SK-N-SH (cell line): ENCODE results near the gene EFS. TPM values are rescaled to one million over a fixed set of nuclear protein-coding genes. Genes with fewer than 3 reads are reported as not detected.

Source experiments
- CHD2 ChIP-seq: fragments of 150-350 bp; IDR thresholded peaks from 2 replicates; pipeline ENCODE4 v1.6.1; 2018; ENCODE audit warnings: low read length; ENCODE audit not compliant: partially characterized antibody
- CTCF ChIP-seq: fragments of 200-600 bp; sonication (generic); IDR thresholded peaks from 2 replicates; pipeline ENCODE4 v1.6.1; 2017; ENCODE audit warnings: antibody characterized with exemption, mild to moderate bottlenecking, moderate library complexity
- ELF1 ChIP-seq: IDR thresholded peaks from 2 replicates; pipeline ENCODE4 v1.4.0; 2012
- FOSL2 ChIP-seq: IDR thresholded peaks from 2 replicates; pipeline ENCODE4 v1.4.0; 2012; ENCODE audit warnings: low read depth, mild to moderate bottlenecking, moderate library complexity, borderline replicate concordance
- FOXJ3 ChIP-seq: sonication (generic); formaldehyde crosslinking; IDR thresholded peaks from 2 replicates; pipeline ENCODE4 v1.5.1; 2020; ENCODE audit warnings: mild to moderate bottlenecking, missing genetic modification reagents
- FOXM1 ChIP-seq: IDR thresholded peaks from 2 replicates; pipeline ENCODE4 v1.4.0; 2012; ENCODE audit warnings: low read depth, mild to moderate bottlenecking
- GABPA ChIP-seq: IDR thresholded peaks from 2 replicates; pipeline ENCODE4 v1.4.0; 2012; ENCODE audit warnings: low read depth, mild to moderate bottlenecking
- IRF3 ChIP-seq: fragments of 150-350 bp; IDR thresholded peaks from 2 replicates; pipeline ENCODE4 v1.6.1; 2016; ENCODE audit warnings: mild to moderate bottlenecking, low read depth, low read length
- JUND ChIP-seq: IDR thresholded peaks from 2 replicates; pipeline ENCODE4 v1.4.0; 2012
- MAX ChIP-seq: IDR thresholded peaks from 2 replicates; pipeline ENCODE4 v1.4.0; 2012; ENCODE audit warnings: low read depth
- MXI1 ChIP-seq: IDR thresholded peaks from 2 replicates; pipeline ENCODE4 v1.6.1; 2012; ENCODE audit warnings: mild to moderate bottlenecking, low read depth, low read length, improper control_type of control experiment
- NRF1 ChIP-seq: IDR thresholded peaks from 2 replicates; pipeline ENCODE4 v1.6.1; 2012; ENCODE audit warnings: low read depth, mild to moderate bottlenecking, low read length
- POLR2AphosphoS5 ChIP-seq: IDR thresholded peaks from 2 replicates; pipeline ENCODE4 v1.6.1; 2012; ENCODE audit warnings: low read depth, low read length
- RAD21 ChIP-seq: IDR thresholded peaks from 2 replicates; pipeline ENCODE4 v1.6.1; 2012; ENCODE audit warnings: mild to moderate bottlenecking, low read length
- RCOR1 ChIP-seq: fragments of 150-350 bp; IDR thresholded peaks from 2 replicates; pipeline ENCODE4 v1.6.1; 2017; ENCODE audit warnings: antibody characterized with exemption, low read length
- RXRA ChIP-seq: IDR thresholded peaks from 2 replicates; pipeline ENCODE4 v1.4.0; 2012; ENCODE audit warnings: low read depth, mild to moderate bottlenecking, borderline replicate concordance
- SIN3A ChIP-seq: IDR thresholded peaks from 2 replicates; pipeline ENCODE4 v1.6.1; 2012; ENCODE audit warnings: low read depth, mild to moderate bottlenecking, low read length, moderate library complexity, borderline replicate concordance
- TCF12 ChIP-seq: IDR thresholded peaks from 2 replicates; pipeline ENCODE4 v1.4.0; 2012
- polyA plus RNA-seq, 3 experiments: library from polyadenylated mRNA; depleted of rRNA; stranded (reverse); fragments of >200 nt; gene quantifications; 2 replicates each; pipeline ENCODE4 v1.2.3, GENCODE V29; 2012
- small RNA-seq, 7 experiments: library from RNA; depleted of rRNA; stranded (forward); fragments of <200 nt; gene quantifications; one replicate each; pipeline ENCODE3, GENCODE V24; 2012

EFS gene
- polyA plus RNA-seq, 1 of the 3 experiments (the other 2 are of a cell fraction), result 4.4 TPM

GRCh38 chr14:23306412-23307145 is 58.4 kb downstream of the EFS start, which contains the start of gene BCL2L2 (continued):
- TF ChIP-seq CHD2 (peak; percentile 73), RXRA (no peak), RAD21 (no peak), FOSL2 (no peak), IRF3 (no peak), ELF1 (peak; percentile 82), POLR2AphosphoS5 (peak; percentile 87), MXI1 (peak; percentile 82), NRF1 (no peak), TCF12 (peak; percentile 38; the same call in 1 of the 2 replicates), FOXJ3 (no peak), CTCF (no peak), SIN3A (peak; percentile 84; the same call in 1 of the 2 replicates), GABPA (peak; percentile 61), JUND (no peak), MAX (peak; percentile 67), RCOR1 (no peak), FOXM1 (no peak)

Small RNA genes lying within 50 kb of the gene (small RNA-seq; reads per million reads assigned to genes)
- 0 reads per million in 7 experiments for gene MIR208A

Other genes with a start within 250 kb of the EFS start
- not detected in 2 replicates for gene CEBPE, start 245.9 kb downstream of the EFS start, polyA plus RNA-seq (2012; rRNA removed)
- gene SLC7A8, start 181.5 kb downstream of the EFS start, polyA plus RNA-seq (2012; rRNA removed), result 0.96 and 1.4 TPM in 2 replicates
- not detected in 2 replicates for gene RNF212B, start 127.2 kb downstream of the EFS start, polyA plus RNA-seq (2012; rRNA removed)
- gene HOMEZ, start 79.0 kb downstream of the EFS start, polyA plus RNA-seq (2012; rRNA removed), result 7.7 and 8.7 TPM in 2 replicates
- gene PPP1R3E, start 62.3 kb downstream of the EFS start, polyA plus RNA-seq (2012; rRNA removed), result 6.6 and 7.4 TPM in 2 replicates
- 30.6 and 49.4 TPM in 2 replicates for gene BCL2L2, start 58.3 kb downstream of the EFS start, polyA plus RNA-seq (2012; rRNA removed)
- 266 and 444 TPM in 2 replicates for gene PABPN1, start 43.7 kb downstream of the EFS start, polyA plus RNA-seq (2012; rRNA removed)
- 20.6 and 27.2 TPM in 2 replicates for gene SLC22A17, start 12.3 kb downstream of the EFS start, polyA plus RNA-seq (2012; rRNA removed)
- not detected in 2 replicates for gene IL25, start 7.6 kb upstream of the EFS start, polyA plus RNA-seq (2012; rRNA removed)
- gene CMTM5, start 11.9 kb upstream of the EFS start, polyA plus RNA-seq (2012; rRNA removed), result 0.13 TPM in 1 of 2 replicates, not detected in the other
- not detected in 2 replicates for gene MYH6, start 43.1 kb upstream of the EFS start, polyA plus RNA-seq (2012; rRNA removed)
- not detected in 2 replicates for gene MYH7, start 70.5 kb upstream of the EFS start, polyA plus RNA-seq (2012; rRNA removed)
- 64.3 and 85.9 TPM in 2 replicates for gene NGDN, start 104.5 kb upstream of the EFS start, polyA plus RNA-seq (2012; rRNA removed)
- gene ZFHX2, start 186.6 kb upstream of the EFS start, polyA plus RNA-seq (2012; rRNA removed), result 0.28 and 0.77 TPM in 2 replicates
- gene THTPA, start 191.1 kb upstream of the EFS start, polyA plus RNA-seq (2012; rRNA removed), result 15.5 and 16.3 TPM in 2 replicates
- 88.3 and 114 TPM in 2 replicates for gene AP1G2, start 202.6 kb upstream of the EFS start, polyA plus RNA-seq (2012; rRNA removed)
- 8.7 and 8.8 TPM in 2 replicates for gene JPH4, start 213.6 kb upstream of the EFS start, polyA plus RNA-seq (2012; rRNA removed)